T-helper 2 cell (primary cell): ENCODE measurements around the gene AGGF1.
"Not testable (repeated sequence)": the region's sequence is repeated elsewhere in the genome, so short reads cannot be mapped to it uniquely, and the experiment has no call there.

Experiments used
- DNase-seq, 5 experiments: peaks; one replicate each; pipeline versions ENCODE4 v3.0.0 to v3.0.0-alpha.2; 2012 to 2022

Gene AGGF1

GRCh38 chr5:77087484-77088261 lies 57.5 kb downstream of the AGGF1 start:
- no peak for DNase-seq

GRCh38 chr5:77095189-77095588 lies 65.0 kb downstream of the AGGF1 start:
- DNase-seq = no peak

- no peak for DNase-seq
Measured at GRCh38 chr5:77101298-77101697, 71.1 kb downstream of the AGGF1 start.

- no peak for DNase-seq
Measured at GRCh38 chr5:77102549-77102948, 72.3 kb downstream of the AGGF1 start.

- DNase-seq = no peak
Measured at GRCh38 chr5:77103457-77103856, 73.3 kb downstream of the AGGF1 start.

- DNase-seq = no peak
Measured at GRCh38 chr5:77104813-77105212, 74.6 kb downstream of the AGGF1 start.

GRCh38 chr5:77107035-77107434 lies 76.8 kb downstream of the AGGF1 start:
- not testable (repeated sequence) for DNase-seq
